ENCODE results near the gene CAV3.

The CAV3 gene

DNA sequence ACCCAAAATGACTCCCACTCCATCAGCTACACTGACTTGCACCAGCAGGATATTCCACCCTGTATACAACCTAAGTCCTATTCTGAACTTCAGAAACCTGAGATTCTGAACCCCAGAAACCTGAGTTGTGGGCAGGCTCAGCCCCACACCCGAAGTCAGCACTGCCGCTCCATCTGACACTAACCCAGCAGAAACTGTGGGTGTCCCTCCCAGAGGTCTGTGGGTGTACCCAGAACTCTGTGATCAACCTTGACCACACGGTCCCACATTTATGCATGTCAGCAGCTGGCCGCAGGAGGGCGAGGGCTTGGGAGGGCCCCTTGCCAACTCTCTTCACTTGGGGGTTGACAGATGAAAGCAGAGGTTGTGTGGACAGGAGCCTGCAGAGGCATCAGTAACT lies 26.5 kb downstream of the CAV3 start:
- Histone ChIP-seq H3K4me3 (ENCODE audit: low read length in 2 of 2) (no peak overlapping the region), H3K36me3 (ENCODE audit: control insufficient read depth in 2 of 2, insufficient read depth in 2 of 2, low read length in 2 of 2) (no peaks in the 10 kb centered on the region), H3K27me3 (ENCODE audit: control insufficient read depth in 2 of 2, insufficient read depth in 2 of 2, low read length in 2 of 2) (no peaks in the 10 kb centered on the region), H3K9me3 (ENCODE audit: control insufficient read depth in 2 of 2, low read length in 2 of 2) (no peaks in the 10 kb centered on the region), H3K9ac (ENCODE audit: low read depth in 1 of 2, low read length in 2 of 2) (no peak overlapping the region), H3K4me1 (ENCODE audit: control insufficient read depth in 2 of 2, insufficient read depth in 2 of 2, low read length in 2 of 2) (no peaks in the 10 kb centered on the region), H3K27ac (ENCODE audit: low read depth in 2 of 2, low read length in 2 of 2) (no peak overlapping the region)

DNA sequence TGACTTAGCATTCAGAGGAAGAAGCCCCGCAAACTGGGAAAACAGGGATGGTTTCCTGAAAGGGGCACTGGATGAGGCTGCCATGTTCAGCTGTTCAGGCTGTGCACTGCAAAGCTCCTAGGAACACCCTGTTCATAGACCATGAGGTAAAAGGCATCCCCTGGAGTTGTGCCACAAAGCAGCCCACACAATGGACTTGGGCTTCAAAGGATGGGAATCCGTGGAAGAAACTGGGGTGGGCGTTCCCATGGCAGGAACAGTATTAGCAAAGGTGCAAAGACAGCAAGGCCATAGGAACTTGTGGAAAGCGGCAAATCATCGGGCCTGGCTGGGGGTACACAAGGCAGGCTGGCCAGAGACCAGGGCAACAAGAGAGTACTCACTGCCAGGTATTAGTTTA lies 26.9 kb downstream of the CAV3 start:
- no peak overlapping the region for H3K27ac ChIP-seq (ENCODE audit: low read depth in 2 of 2, low read length in 2 of 2)
- H3K9me3 ChIP-seq (ENCODE audit: control insufficient read depth in 2 of 2, low read length in 2 of 2) = no peaks in the 10 kb centered on the region
- H3K4me1 ChIP-seq (ENCODE audit: control insufficient read depth in 2 of 2, insufficient read depth in 2 of 2, low read length in 2 of 2) = no peaks in the 10 kb centered on the region
- H3K9ac ChIP-seq (ENCODE audit: low read depth in 1 of 2, low read length in 2 of 2) = no peak overlapping the region
- no peak overlapping the region for H3K4me3 ChIP-seq (ENCODE audit: low read length in 2 of 2)
- no peaks in the 10 kb centered on the region for H3K36me3 ChIP-seq (ENCODE audit: control insufficient read depth in 2 of 2, insufficient read depth in 2 of 2, low read length in 2 of 2)
- H3K27me3 ChIP-seq (ENCODE audit: control insufficient read depth in 2 of 2, insufficient read depth in 2 of 2, low read length in 2 of 2) = no peaks in the 10 kb centered on the region

DNA sequence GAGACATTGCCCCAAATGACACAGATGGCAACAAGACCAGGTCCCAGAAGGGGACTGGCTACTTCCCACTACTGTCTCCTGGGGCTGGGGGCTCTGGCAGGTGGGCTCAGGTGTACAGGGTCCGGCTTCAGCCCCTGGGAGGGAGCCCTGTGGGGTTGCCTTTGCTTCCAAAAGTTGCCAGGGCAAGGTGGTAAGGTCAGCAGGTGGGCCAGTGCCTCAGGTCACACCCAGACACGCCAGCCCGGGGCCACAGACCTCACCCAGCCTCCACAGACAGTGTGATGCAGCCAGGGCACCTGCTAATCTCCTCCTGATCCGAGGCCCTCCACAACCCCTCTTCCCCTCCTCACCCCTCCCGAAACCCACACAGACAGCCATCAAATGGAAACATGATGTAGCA lies 28.3 kb downstream of the CAV3 start:
- no peaks in the 10 kb centered on the region for H3K9me3 ChIP-seq (ENCODE audit: control insufficient read depth in 2 of 2, low read length in 2 of 2)
- H3K4me1 ChIP-seq (ENCODE audit: control insufficient read depth in 2 of 2, insufficient read depth in 2 of 2, low read length in 2 of 2) = no peaks in the 10 kb centered on the region
- no peak overlapping the region for H3K4me3 ChIP-seq (ENCODE audit: low read length in 2 of 2)
- H3K27ac ChIP-seq (ENCODE audit: low read depth in 2 of 2, low read length in 2 of 2) = no peak overlapping the region
- H3K9ac ChIP-seq (ENCODE audit: low read depth in 1 of 2, low read length in 2 of 2) = no peak overlapping the region
- peaks cover 0 to 5% of the 10 kb centered on the region in 2 donors for H3K27me3 ChIP-seq (ENCODE audit: control insufficient read depth in 2 of 2, insufficient read depth in 2 of 2, low read length in 2 of 2)
- H3K36me3 ChIP-seq (ENCODE audit: control insufficient read depth in 2 of 2, insufficient read depth in 2 of 2, low read length in 2 of 2) = no peaks in the 10 kb centered on the region

DNA sequence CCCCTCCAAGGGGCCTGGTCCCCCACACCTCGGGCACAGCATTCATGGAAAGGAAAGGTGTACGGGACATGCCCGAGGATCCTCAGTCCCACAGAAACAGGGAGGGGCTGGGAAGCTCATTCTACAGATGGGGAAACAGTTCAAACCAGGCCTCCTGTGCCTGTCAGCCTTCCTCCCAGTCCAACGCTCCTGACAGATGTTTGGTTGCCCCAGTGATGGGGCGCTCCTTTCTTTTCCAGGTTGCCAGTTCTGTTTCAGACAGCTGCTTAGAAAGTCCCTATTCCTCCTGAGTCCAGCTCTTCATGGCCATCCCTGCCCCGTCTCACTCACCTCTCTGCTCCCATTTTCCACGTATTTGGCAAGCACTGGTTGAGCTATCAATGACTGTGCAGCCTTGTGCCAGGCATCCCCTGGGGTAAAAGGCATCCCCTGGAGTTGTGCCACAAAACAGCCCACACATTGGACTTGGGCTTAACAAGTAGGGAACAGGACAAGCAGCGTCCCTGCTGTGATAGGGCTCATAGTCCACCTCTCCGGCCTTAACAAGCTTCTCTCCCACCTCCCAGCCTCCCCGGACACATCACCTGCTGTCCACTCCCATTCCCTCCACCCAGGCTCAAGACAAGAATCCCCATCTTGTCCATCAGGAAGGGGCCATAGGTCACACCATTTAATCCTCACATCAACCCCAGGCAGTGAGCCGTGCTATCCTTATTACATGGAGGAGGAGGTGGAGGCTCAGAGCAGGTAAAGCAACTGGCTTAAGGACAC lies 29.2 kb downstream of the CAV3 start:
- no peak overlapping the region for H3K9ac ChIP-seq (ENCODE audit: low read depth in 1 of 2, low read length in 2 of 2)
- H3K4me3 ChIP-seq (ENCODE audit: low read length in 2 of 2) = no peak overlapping the region
- H3K27me3 ChIP-seq (ENCODE audit: control insufficient read depth in 2 of 2, insufficient read depth in 2 of 2, low read length in 2 of 2) = peaks cover 8 to 12% of the 10 kb centered on the region in 2 donors
- no peak overlapping the region for H3K27ac ChIP-seq (ENCODE audit: low read depth in 2 of 2, low read length in 2 of 2)
- no peaks in the 10 kb centered on the region for H3K9me3 ChIP-seq (ENCODE audit: control insufficient read depth in 2 of 2, low read length in 2 of 2)
- peaks cover 0 to 3% of the 10 kb centered on the region in 2 donors for H3K4me1 ChIP-seq (ENCODE audit: control insufficient read depth in 2 of 2, insufficient read depth in 2 of 2, low read length in 2 of 2)
- H3K36me3 ChIP-seq (ENCODE audit: control insufficient read depth in 2 of 2, insufficient read depth in 2 of 2, low read length in 2 of 2) = no peaks in the 10 kb centered on the region

DNA sequence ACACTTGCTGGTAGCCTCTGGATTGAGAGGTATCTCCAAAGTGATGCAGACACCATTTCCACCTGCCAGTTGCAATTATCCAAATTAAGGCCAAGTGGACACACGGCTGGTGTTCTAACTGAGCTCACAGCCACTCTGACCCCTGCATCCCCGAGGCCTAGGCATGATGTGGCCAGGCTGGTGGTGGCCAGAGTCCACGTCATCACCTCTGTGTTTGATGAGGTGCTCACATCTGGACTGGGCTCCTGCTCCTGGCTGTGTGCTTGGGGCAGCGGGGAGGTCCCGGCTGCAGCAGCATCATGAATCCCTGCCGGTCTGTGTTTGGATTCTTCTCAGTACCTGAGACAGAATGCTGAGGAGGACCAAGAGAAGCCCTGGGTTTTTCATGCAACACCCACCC lies 30.9 kb downstream of the CAV3 start:
- H3K9ac ChIP-seq (ENCODE audit: low read depth in 1 of 2, low read length in 2 of 2) = no peak overlapping the region
- peaks cover 8% of the 10 kb centered on the region in 2 donors for H3K4me1 ChIP-seq (ENCODE audit: control insufficient read depth in 2 of 2, insufficient read depth in 2 of 2, low read length in 2 of 2)
- H3K27me3 ChIP-seq (ENCODE audit: control insufficient read depth in 2 of 2, insufficient read depth in 2 of 2, low read length in 2 of 2) = peaks cover 24% of the 10 kb centered on the region in 2 donors
- no peaks in the 10 kb centered on the region for H3K9me3 ChIP-seq (ENCODE audit: control insufficient read depth in 2 of 2, low read length in 2 of 2)
- no peak overlapping the region for H3K4me3 ChIP-seq (ENCODE audit: low read length in 2 of 2)
- H3K27ac ChIP-seq (ENCODE audit: low read depth in 2 of 2, low read length in 2 of 2) = no peak overlapping the region
- no peaks in the 10 kb centered on the region for H3K36me3 ChIP-seq (ENCODE audit: control insufficient read depth in 2 of 2, insufficient read depth in 2 of 2, low read length in 2 of 2)

DNA sequence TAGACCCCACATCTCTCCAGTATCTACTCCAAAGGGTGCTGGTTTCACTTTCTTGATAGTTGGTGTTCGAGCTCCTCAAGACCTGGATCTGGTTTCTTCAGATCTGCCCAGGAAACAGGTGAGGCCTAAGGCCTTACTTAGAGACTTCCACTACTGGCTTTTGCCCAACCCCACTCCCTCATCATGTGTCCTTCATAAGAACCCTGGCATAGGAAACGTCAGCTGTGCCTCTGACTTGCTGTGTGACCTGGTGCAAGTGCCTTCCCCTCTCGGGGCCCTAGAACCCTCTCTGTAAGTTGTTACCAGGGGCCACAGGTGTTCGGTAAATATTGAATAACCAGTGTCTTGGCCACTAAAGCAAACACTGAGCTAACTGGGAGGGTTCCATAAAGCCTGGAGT lies 31.9 kb downstream of the CAV3 start:
- Histone ChIP-seq H3K4me3 (ENCODE audit: low read length in 2 of 2) (no peak overlapping the region), H3K4me1 (ENCODE audit: control insufficient read depth in 2 of 2, insufficient read depth in 2 of 2, low read length in 2 of 2) (peaks cover 8% of the 10 kb centered on the region in 2 donors), H3K9me3 (ENCODE audit: control insufficient read depth in 2 of 2, low read length in 2 of 2) (no peaks in the 10 kb centered on the region), H3K27me3 (ENCODE audit: control insufficient read depth in 2 of 2, insufficient read depth in 2 of 2, low read length in 2 of 2) (peaks cover 27 to 32% of the 10 kb centered on the region in 2 donors), H3K9ac (ENCODE audit: low read depth in 1 of 2, low read length in 2 of 2) (no peak overlapping the region), H3K36me3 (ENCODE audit: control insufficient read depth in 2 of 2, insufficient read depth in 2 of 2, low read length in 2 of 2) (no peaks in the 10 kb centered on the region), H3K27ac (ENCODE audit: low read depth in 2 of 2, low read length in 2 of 2) (no peak overlapping the region)

DNA sequence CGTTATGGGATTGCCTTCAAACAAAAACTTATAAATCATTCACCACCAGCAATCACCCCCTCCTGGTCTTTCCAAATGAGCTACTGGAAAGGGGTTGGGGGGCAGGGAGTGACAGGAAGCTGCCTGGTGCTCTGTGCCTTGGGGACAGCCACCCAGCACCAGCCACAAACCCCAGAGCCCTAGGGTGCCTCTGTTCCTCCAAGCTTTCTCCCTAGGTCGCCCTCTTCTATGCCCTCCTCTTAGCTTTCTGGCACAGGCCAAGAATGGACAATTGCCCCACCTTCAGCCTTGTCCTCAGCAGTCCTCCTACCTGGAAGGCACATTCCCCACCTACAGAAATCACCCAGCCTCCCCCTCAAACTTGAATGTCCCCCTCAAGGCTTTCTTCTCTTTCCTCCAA lies 32.5 kb downstream of the CAV3 start:
- Histone ChIP-seq H3K9ac (ENCODE audit: low read depth in 1 of 2, low read length in 2 of 2) (no peak overlapping the region), H3K4me1 (ENCODE audit: control insufficient read depth in 2 of 2, insufficient read depth in 2 of 2, low read length in 2 of 2) (peaks cover 8% of the 10 kb centered on the region in 2 donors), H3K27ac (ENCODE audit: low read depth in 2 of 2, low read length in 2 of 2) (no peak overlapping the region), H3K27me3 (ENCODE audit: control insufficient read depth in 2 of 2, insufficient read depth in 2 of 2, low read length in 2 of 2) (peaks cover 30 to 32% of the 10 kb centered on the region in 2 donors), H3K36me3 (ENCODE audit: control insufficient read depth in 2 of 2, insufficient read depth in 2 of 2, low read length in 2 of 2) (no peaks in the 10 kb centered on the region), H3K4me3 (ENCODE audit: low read length in 2 of 2) (no peak overlapping the region), H3K9me3 (ENCODE audit: control insufficient read depth in 2 of 2, low read length in 2 of 2) (no peaks in the 10 kb centered on the region)

DNA sequence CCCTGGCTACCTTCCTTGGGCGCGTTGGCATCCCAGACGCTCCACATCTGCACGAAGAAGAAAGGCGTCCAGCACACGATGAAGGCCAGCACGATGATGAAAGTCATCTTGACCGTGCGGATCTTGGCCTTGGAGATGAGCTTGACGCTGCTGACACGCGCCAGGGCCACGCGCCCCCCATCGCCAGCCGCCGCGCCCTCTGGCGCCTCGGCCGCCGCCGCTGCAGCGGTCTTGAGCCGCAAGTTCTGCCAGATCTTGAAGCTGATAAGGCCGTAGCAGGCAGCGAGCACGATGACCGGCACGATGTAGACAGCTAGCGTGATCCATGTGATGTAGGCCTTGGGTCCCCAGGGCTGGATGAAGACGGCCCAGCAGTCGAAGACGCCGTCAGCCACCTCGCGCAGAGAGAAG lies 33.7 kb downstream of the CAV3 start:
- Histone ChIP-seq H3K36me3 (ENCODE audit: control insufficient read depth in 2 of 2, insufficient read depth in 2 of 2, low read length in 2 of 2) (no peaks in the 10 kb centered on the region), H3K4me3 (ENCODE audit: low read length in 2 of 2) (peak overlapping the region; percentile 13 to 25), H3K27me3 (ENCODE audit: control insufficient read depth in 2 of 2, insufficient read depth in 2 of 2, low read length in 2 of 2) (peaks cover 30 to 32% of the 10 kb centered on the region in 2 donors), H3K9me3 (ENCODE audit: control insufficient read depth in 2 of 2, low read length in 2 of 2) (no peaks in the 10 kb centered on the region), H3K9ac (ENCODE audit: low read depth in 1 of 2, low read length in 2 of 2) (no peak overlapping the region), H3K4me1 (ENCODE audit: control insufficient read depth in 2 of 2, insufficient read depth in 2 of 2, low read length in 2 of 2) (peaks cover 8% of the 10 kb centered on the region in 2 donors), H3K27ac (ENCODE audit: low read depth in 2 of 2, low read length in 2 of 2) (no peak overlapping the region)

DNA sequence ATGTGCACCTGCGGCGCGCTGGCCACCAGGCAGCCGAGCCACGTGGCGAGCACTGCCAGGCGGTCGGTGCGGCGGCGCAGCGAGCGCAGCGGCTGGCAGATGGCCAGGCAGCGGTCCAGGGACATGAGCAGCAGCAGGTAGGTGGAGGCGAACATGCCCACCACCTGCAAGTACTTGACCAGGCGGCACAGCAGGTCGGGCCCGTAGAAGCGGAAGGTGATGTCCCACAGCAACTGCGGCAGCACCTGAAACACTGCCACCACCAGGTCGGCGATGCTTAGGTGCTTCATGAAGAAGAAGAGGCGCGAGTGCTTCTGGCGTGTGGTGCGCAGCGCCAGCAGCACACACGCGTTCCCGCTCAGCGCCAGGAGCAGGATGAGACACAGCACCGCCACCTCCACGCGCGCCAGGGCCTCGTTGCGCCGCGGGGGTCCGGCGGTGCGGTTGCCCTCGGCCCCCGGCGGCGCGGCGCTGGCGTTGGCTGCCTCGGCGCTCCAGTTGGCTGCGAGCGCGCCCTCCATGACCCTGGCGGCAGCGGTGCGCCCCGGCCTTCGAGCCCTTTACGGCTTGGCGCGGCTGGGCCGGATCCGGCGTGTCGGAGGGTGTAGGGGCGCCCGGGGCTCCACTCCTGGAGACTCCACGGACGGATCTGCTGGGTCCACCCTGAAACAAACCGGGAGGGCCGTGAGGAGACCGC lies 34.2 kb downstream of the CAV3 start:
- peaks cover 8% of the 10 kb centered on the region in 2 donors for H3K4me1 ChIP-seq (ENCODE audit: control insufficient read depth in 2 of 2, insufficient read depth in 2 of 2, low read length in 2 of 2)
- H3K36me3 ChIP-seq (ENCODE audit: control insufficient read depth in 2 of 2, insufficient read depth in 2 of 2, low read length in 2 of 2) = no peaks in the 10 kb centered on the region
- peak overlapping the region; percentile 25 to 31 for H3K4me3 ChIP-seq (ENCODE audit: low read length in 2 of 2)
- H3K9ac ChIP-seq (ENCODE audit: low read depth in 1 of 2, low read length in 2 of 2) = no peak overlapping the region
- no peak overlapping the region for H3K27ac ChIP-seq (ENCODE audit: low read depth in 2 of 2, low read length in 2 of 2)
- H3K27me3 ChIP-seq (ENCODE audit: control insufficient read depth in 2 of 2, insufficient read depth in 2 of 2, low read length in 2 of 2) = peaks cover 30 to 32% of the 10 kb centered on the region in 2 donors
- H3K9me3 ChIP-seq (ENCODE audit: control insufficient read depth in 2 of 2, low read length in 2 of 2) = no peaks in the 10 kb centered on the region

DNA sequence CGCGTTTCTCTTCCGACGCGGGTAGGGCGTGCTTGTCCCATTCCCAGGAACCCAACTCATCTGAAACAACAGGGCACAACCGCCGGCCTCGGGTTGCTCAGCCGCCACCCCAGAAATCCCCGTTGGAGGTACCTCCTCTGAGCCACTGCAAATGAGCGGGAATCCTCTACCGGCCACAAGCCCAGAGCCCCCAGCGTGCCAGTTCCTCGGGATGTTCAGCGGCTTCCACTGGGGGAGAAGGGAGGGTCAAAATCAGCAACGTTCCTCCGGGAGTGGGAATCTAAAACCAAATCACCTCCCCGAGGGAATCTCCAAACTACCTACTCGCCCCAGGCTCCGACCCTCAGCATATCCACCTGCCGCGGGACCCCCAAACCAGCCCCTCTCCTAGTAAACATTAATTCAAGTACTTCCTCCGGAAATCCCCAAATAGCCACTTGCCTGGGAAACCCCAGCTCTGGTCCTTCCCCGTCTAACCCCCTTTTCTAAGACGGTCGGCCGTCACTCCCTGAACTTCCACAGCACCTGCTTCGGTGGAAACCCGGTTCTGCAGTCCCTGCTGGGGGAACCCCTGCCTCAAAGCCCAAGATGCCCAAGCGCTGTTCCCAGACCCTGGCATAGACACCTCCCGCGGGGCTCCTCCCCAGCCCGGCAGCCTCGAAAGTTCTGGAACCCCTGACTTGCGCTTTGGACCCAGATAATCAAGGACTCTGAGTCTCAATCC lies 34.9 kb downstream of the CAV3 start:
- H3K27ac ChIP-seq (ENCODE audit: low read depth in 2 of 2, low read length in 2 of 2) = no peak overlapping the region
- no peak overlapping the region for H3K9ac ChIP-seq (ENCODE audit: low read depth in 1 of 2, low read length in 2 of 2)
- H3K27me3 ChIP-seq (ENCODE audit: control insufficient read depth in 2 of 2, insufficient read depth in 2 of 2, low read length in 2 of 2) = peaks cover 30 to 32% of the 10 kb centered on the region in 2 donors
- no peaks in the 10 kb centered on the region for H3K36me3 ChIP-seq (ENCODE audit: control insufficient read depth in 2 of 2, insufficient read depth in 2 of 2, low read length in 2 of 2)
- H3K9me3 ChIP-seq (ENCODE audit: control insufficient read depth in 2 of 2, low read length in 2 of 2) = no peaks in the 10 kb centered on the region
- H3K4me1 ChIP-seq (ENCODE audit: control insufficient read depth in 2 of 2, insufficient read depth in 2 of 2, low read length in 2 of 2) = peaks cover 8% of the 10 kb centered on the region in 2 donors
- peak overlapping the region in 1 of 2 donors; percentile 25 for H3K4me3 ChIP-seq (ENCODE audit: low read length in 2 of 2)

Data from mucosa of rectum (tissue), 2 donors.